Suprapubic skin (tissue), 4 donors: Measurements from ENCODE around the gene ATG14. TPM values are rescaled to one million over a fixed set of nuclear protein-coding genes. Genes with fewer than 3 reads are reported as not detected.
A peak's percentile ranks its signal among the peaks of the same experiment; 100 is the strongest.

Experiments used
- DNase-seq, 2 donors: peaks; one replicate each; pipeline ENCODE4 v3.0.0-alpha.2; 2019; ENCODE audit warnings: low spot score in 2 of 2
- H3K27ac ChIP-seq: fragments of 200-600 bp; sonication (generic); one replicate; pipeline ENCODE4 v1.5.1; 2019
- H3K27me3 ChIP-seq: fragments of 200-600 bp; sonication (generic); one replicate; pipeline ENCODE4 v1.5.1; 2019
- H3K36me3 ChIP-seq: fragments of 200-600 bp; sonication (generic); one replicate; pipeline ENCODE4 v1.5.1; 2019
- H3K4me1 ChIP-seq: fragments of 200-600 bp; sonication (generic); one replicate; pipeline ENCODE4 v1.5.1; 2019
- H3K4me3 ChIP-seq: fragments of 200-600 bp; sonication (generic); one replicate; pipeline ENCODE4 v1.5.1; 2019; ENCODE audit warnings: mild to moderate bottlenecking
- H3K9me3 ChIP-seq: fragments of 200-600 bp; sonication (generic); one replicate; pipeline ENCODE4 v1.5.1; 2019
- EP300 ChIP-seq: sonication (generic); formaldehyde crosslinking; IDR thresholded peaks from one replicate; pipeline ENCODE4 v1.6.1; 2017; ENCODE audit warnings: antibody characterized with exemption
- POLR2A ChIP-seq, 2 donors: fragments of 450-650 bp; IDR thresholded peaks; one replicate each; pipeline ENCODE4 v1.6.1; 2017; ENCODE audit warnings: antibody characterized with exemption in 2 of 2, mild to moderate bottlenecking in 2 of 2, moderate library complexity in 2 of 2
- POLR2AphosphoS5 ChIP-seq, 3 donors: sonication (generic); formaldehyde crosslinking; IDR thresholded peaks; one replicate each; pipeline ENCODE4 v1.6.1; 2017; ENCODE audit warnings: antibody characterized with exemption in 3 of 3
- WGBS: methylation state at CpG from one replicate; pipeline ENCODE4 v1.1.5; 2018; 5-methylcytosine and 5-hydroxymethylcytosine counted together
- total RNA-seq, 4 donors: library from RNA; depleted of rRNA; stranded (reverse); fragments of >200 nt; gene quantifications; one replicate each; pipeline ENCODE4 v1.1.0, GENCODE V29; 2016
- TF ChIP-seq, protein P1 (sequence below), 2 donors: fragments of 200-600 bp in 1 of 2; fragments of 450-650 bp in 1 of 2; sonication (generic) in 1 of 2; IDR thresholded peaks; one replicate each; pipeline ENCODE4 v1.5.1; 2016 to 2019; ENCODE audit warnings: antibody characterized with exemption in 2 of 2, mild to moderate bottlenecking in 1 of 2, moderate library complexity in 1 of 2

ATG14 gene
- total RNA-seq, 4 donors from 2014 or later: 8.5 to 27.6 (median 14.8) TPM

DNA sequence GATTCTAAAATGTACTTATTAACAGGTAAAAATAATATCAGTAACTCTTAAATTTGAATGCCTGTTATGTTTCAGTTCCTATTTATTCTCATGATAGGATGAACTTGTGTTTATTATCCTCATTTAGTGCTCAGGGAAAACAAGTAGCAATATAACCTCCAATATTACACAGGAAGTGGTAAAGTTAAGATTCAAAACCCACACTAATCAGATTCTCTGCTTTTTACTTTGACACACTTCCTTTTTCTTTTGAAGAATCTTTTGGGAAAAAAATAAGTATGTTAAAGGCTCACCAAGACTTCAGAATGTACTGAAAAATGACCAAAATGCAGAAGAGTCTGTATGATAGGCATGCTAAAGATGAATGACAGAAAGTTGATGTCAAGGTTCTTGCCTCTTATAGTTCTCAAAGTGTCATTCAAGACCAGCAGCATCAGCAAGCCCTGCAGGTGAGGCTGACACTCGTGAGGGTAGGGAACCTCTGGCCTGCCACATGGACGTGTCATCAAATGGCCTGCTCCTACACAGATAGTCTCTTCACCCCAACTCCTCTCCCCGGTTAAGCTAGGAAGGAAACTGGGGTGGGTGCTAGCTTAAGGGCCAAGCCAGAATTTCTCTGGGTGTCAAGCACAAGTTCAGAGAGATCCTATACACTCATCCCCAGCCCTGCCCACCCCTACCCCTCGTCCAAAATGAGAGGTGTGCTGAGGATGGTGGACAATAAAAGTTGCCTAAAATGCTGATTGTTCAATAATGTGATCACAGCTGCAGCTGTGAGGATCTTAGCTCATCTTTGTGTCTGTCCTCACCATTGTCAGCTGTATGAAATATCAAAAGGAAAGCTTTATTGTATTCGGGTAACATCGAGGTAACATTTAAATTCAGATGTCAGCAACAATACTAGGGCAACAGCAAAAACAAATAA, 22.5 kb upstream of the ATG14 start:
- no peaks in the 10 kb centered on the region for H3K36me3 ChIP-seq
- H3K9me3 ChIP-seq: no peaks in the 10 kb centered on the region
- H3K27me3 ChIP-seq: no peaks in the 10 kb centered on the region
- H3K27ac ChIP-seq: no peak overlapping the region
- H3K4me3 ChIP-seq: no peak overlapping the region
- WGBS: 63% methylated on average over 6 of the region's 6 CpGs
- H3K4me1 ChIP-seq: peaks cover 4% of the 10 kb centered on the region
- no peak for DNase-seq
- TF ChIP-seq POLR2AphosphoS5 (IDR thresholded peaks at IDR 0.05): no peak
- TF ChIP-seq POLR2A (IDR thresholded peaks at IDR 0.05): no peak
- TF ChIP-seq, protein P1, sequence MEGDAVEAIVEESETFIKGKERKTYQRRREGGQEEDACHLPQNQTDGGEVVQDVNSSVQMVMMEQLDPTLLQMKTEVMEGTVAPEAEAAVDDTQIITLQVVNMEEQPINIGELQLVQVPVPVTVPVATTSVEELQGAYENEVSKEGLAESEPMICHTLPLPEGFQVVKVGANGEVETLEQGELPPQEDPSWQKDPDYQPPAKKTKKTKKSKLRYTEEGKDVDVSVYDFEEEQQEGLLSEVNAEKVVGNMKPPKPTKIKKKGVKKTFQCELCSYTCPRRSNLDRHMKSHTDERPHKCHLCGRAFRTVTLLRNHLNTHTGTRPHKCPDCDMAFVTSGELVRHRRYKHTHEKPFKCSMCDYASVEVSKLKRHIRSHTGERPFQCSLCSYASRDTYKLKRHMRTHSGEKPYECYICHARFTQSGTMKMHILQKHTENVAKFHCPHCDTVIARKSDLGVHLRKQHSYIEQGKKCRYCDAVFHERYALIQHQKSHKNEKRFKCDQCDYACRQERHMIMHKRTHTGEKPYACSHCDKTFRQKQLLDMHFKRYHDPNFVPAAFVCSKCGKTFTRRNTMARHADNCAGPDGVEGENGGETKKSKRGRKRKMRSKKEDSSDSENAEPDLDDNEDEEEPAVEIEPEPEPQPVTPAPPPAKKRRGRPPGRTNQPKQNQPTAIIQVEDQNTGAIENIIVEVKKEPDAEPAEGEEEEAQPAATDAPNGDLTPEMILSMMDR (IDR thresholded peaks at IDR 0.05): no peak
- no peak for TF ChIP-seq EP300

DNA sequence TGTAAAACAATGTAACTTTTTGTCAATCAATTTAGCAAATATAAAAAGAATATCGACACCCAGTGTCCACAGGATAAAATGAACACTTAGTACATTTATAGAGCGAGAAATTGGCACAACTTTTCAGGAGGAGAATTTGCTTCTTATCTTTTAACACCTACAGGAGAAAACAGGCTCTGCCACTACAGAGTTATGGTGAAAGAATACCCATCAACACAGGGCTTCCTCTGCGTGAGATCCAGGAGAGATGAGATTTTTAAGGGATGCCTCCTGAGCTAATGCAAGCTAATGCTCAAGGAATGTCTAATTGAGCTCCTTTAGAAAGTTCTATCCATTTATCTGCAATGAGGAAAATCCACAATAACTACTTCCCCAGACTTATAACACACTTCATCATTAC, 21.0 kb upstream of the ATG14 start:
- H3K4me1 ChIP-seq: peaks cover 4% of the 10 kb centered on the region
- H3K4me3 ChIP-seq: no peak overlapping the region
- WGBS: 58% methylated on average over 3 of the region's 3 CpGs
- H3K27me3 ChIP-seq: no peaks in the 10 kb centered on the region
- no peaks in the 10 kb centered on the region for H3K9me3 ChIP-seq
- no peak for DNase-seq
- no peak overlapping the region for H3K27ac ChIP-seq
- no peaks in the 10 kb centered on the region for H3K36me3 ChIP-seq
- no peak for TF ChIP-seq POLR2A (IDR thresholded peaks at IDR 0.05)
- TF ChIP-seq, protein P1 (IDR thresholded peaks at IDR 0.05): no peak
- TF ChIP-seq POLR2AphosphoS5 (IDR thresholded peaks at IDR 0.05): no peak
- TF ChIP-seq EP300: no peak

DNA sequence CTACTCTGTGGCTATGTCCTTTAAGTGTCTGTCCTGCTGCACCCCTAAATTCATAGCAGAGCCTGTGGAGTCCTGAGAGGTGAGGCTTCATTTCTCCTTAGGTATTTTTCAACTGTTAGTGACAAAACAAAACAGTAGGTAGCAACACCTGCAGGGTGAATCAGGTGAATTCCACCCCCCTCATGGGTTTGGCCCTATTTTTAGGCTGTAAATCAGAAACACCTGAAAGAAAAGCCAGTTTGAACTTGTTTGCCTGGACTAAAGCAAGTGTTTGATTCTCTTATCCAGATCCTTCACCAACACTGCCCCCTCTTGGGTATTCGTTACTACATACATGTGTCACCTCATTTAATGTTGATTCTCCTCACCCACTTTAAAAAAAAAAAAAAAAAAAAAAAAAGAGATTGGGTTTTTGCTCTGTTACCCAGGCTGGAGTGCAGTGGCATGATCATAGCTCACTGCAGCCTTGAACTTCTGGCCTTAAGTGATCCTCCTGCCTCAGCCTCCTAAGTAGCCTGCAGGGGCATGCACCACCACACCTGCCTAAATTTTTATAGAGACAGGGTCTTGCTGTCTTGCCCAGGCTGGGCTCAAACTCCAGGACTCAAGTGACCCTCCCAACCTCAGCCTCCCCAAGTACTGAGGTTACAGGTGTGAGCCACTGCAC, 18.5 kb upstream of the ATG14 start:
- Histone ChIP-seq H3K27me3 (no peaks in the 10 kb centered on the region), H3K9me3 (no peaks in the 10 kb centered on the region), H3K4me3 (no peak overlapping the region), H3K27ac (no peak overlapping the region), H3K36me3 (no peaks in the 10 kb centered on the region), H3K4me1 (peaks cover 4% of the 10 kb centered on the region)
- TF ChIP-seq, protein P1 (IDR thresholded peaks at IDR 0.05): peak; percentile 32 to 39
- no peak for TF ChIP-seq POLR2A (IDR thresholded peaks at IDR 0.05)
- TF ChIP-seq EP300: no peak
- no peak for TF ChIP-seq POLR2AphosphoS5 (IDR thresholded peaks at IDR 0.05)
- WGBS: 0% methylated on average over 1 of the region's 1 CpG
- DNase-seq: no peak

DNA sequence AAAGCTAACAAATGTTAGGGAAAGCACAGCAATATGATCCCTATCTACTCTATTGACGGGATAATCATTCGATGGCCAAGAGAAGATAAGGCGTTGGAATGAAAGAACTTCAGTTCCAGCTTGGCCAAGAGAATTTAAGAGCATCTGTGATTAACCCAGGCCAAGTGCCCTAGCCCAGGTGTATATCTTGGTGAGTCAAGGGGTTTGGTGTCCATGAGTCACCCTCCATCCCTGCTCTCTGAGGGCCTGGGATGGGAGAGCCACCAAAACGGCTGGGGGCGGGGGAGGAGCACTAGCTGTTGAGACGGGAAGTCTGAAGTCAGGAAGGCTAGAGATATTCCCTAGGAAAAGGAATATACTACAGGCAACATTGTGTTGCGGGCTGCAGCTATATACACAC, 15.8 kb upstream of the ATG14 start:
- H3K27ac ChIP-seq: no peak overlapping the region
- TF ChIP-seq POLR2AphosphoS5 (IDR thresholded peaks at IDR 0.05) (no peak), POLR2A (IDR thresholded peaks at IDR 0.05) (no peak), EP300 (no peak)
- TF ChIP-seq, protein P1 (IDR thresholded peaks at IDR 0.05): no peak
- no peaks in the 10 kb centered on the region for H3K27me3 ChIP-seq
- H3K36me3 ChIP-seq: no peaks in the 10 kb centered on the region
- no peak for DNase-seq
- 54% methylated on average over 7 of the region's 7 CpGs for WGBS
- H3K9me3 ChIP-seq: no peaks in the 10 kb centered on the region
- peaks cover 4% of the 10 kb centered on the region for H3K4me1 ChIP-seq
- H3K4me3 ChIP-seq: no peak overlapping the region

DNA sequence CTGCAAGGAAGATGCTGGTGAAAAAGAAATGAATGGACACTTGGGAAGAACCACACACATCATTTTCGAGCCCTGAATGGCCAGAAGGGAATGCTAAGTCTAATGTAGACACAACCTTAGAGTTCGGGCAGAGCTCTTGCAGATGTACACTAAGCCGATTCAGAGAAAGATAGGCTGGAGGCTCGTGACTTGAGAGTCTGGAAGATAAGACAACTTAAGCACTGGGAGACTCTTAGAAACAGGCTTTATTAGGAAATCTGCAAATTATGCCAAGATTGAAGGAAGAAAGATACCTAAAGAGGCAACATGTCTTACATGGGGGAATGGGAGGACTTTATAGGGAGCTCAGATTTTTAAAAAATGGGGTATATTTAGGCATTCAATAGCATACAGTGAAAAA, 15.3 kb upstream of the ATG14 start:
- 58% methylated on average over 4 of the region's 4 CpGs for WGBS
- H3K4me3 ChIP-seq: no peak overlapping the region
- DNase-seq: no peak
- peaks cover 4% of the 10 kb centered on the region for H3K4me1 ChIP-seq
- H3K9me3 ChIP-seq: no peaks in the 10 kb centered on the region
- H3K27me3 ChIP-seq: no peaks in the 10 kb centered on the region
- H3K36me3 ChIP-seq: no peaks in the 10 kb centered on the region
- TF ChIP-seq EP300 (no peak), POLR2AphosphoS5 (IDR thresholded peaks at IDR 0.05) (no peak), POLR2A (IDR thresholded peaks at IDR 0.05) (no peak)
- TF ChIP-seq, protein P1 (IDR thresholded peaks at IDR 0.05): no peak
- H3K27ac ChIP-seq: no peak overlapping the region
